H1 (cell line): ENCODE data around the gene DCTN3. TPM values are rescaled to one million over a fixed set of nuclear protein-coding genes. Genes with fewer than 3 reads are reported as not detected.
A peak's percentile ranks its signal among the peaks of the same experiment; 100 is the strongest.

Experiments
- BCL11A ChIP-seq, 2 experiments: IDR thresholded peaks; one replicate each; pipeline ENCODE4 v1.6.1; 2011; ENCODE audit warnings: low read depth in 2 of 2, low read length in 2 of 2, mild to moderate bottlenecking in 2 of 2
- BRCA1 ChIP-seq: IDR thresholded peaks from 2 replicates; pipeline ENCODE4 v1.6.1; 2012; ENCODE audit warnings: low read depth, low read length, improper control_type of control experiment
- CBX5 ChIP-seq: fragments of 300-800, 300-1000 bp; sonication (generic); IDR thresholded peaks from 2 replicates; pipeline ENCODE4 v1.7.1; 2016; ENCODE audit warnings: antibody characterized with exemption, low read length, low read depth
- CBX8 ChIP-seq: fragments of 300-800, 300-1000 bp; sonication (generic); IDR thresholded peaks from 2 replicates; pipeline ENCODE4 v1.7.1; 2016; ENCODE audit warnings: low read depth, low read length, borderline replicate concordance
- CEBPB ChIP-seq: IDR thresholded peaks from 2 replicates; pipeline ENCODE4 v1.6.1; 2012; ENCODE audit warnings: low read depth, low read length
- CHD1 ChIP-seq: IDR thresholded peaks from 2 replicates; pipeline ENCODE4 v1.6.1; 2012; ENCODE audit warnings: low read depth, low read length, improper control_type of control experiment
- CREB1 ChIP-seq: IDR thresholded peaks from 2 replicates; pipeline ENCODE4 v1.6.1; 2012; ENCODE audit warnings: inconsistent platforms
- CTBP2 ChIP-seq: IDR thresholded peaks from 2 replicates; pipeline ENCODE4 v1.7.0; 2011; ENCODE audit warnings: borderline replicate concordance, mild to moderate bottlenecking, moderate library complexity, mixed read lengths, low read length; ENCODE audit not compliant: insufficient read depth, insufficient read length
- GTF2F1 ChIP-seq: IDR thresholded peaks from 2 replicates; pipeline ENCODE4 v1.6.1; 2012; ENCODE audit warnings: low read depth, low read length, improper control_type of control experiment, borderline replicate concordance
- JUN ChIP-seq: IDR thresholded peaks from 2 replicates; pipeline ENCODE4 v1.6.1; 2011; ENCODE audit warnings: low read depth, mild to moderate bottlenecking, improper control_type of control experiment, low read length
- NANOG ChIP-seq: IDR thresholded peaks from 2 replicates; pipeline ENCODE4 v1.6.1; 2011; ENCODE audit warnings: low read length, low read depth, mild to moderate bottlenecking, inconsistent platforms; ENCODE audit not compliant: insufficient read depth, poor library complexity, severe bottlenecking
- PHF8 ChIP-seq: fragments of 200-600 bp; sonication (generic); conservative IDR thresholded peaks from 2 replicates; pipeline ENCODE4 v1.7.1; 2012; ENCODE audit warnings: low read depth, mild to moderate bottlenecking, inconsistent platforms, low read length, moderate library complexity
- POLR2A ChIP-seq, 2 experiments: IDR thresholded peaks; 1 replicate in 1 of 2; 2 replicates in 1 of 2; pipeline ENCODE4 v1.6.1; 2011; ENCODE audit warnings: low read depth in 2 of 2, low read length in 2 of 2, mild to moderate bottlenecking in 2 of 2; ENCODE audit errors: control extremely low read depth in 1 of 2
- RFX5 ChIP-seq: IDR thresholded peaks from 2 replicates; pipeline ENCODE4 v1.6.1; 2011; ENCODE audit warnings: low read depth, low read length, improper control_type of control experiment, borderline replicate concordance
- RXRA ChIP-seq: IDR thresholded peaks from 2 replicates; pipeline ENCODE4 v1.6.1; 2011; ENCODE audit warnings: low read depth, mild to moderate bottlenecking, low read length, moderate library complexity; ENCODE audit not compliant: insufficient read depth
- SIRT6 ChIP-seq: IDR thresholded peaks from one replicate; pipeline ENCODE4 v1.7.1; 2012; ENCODE audit warnings: low read length, inconsistent platforms
- SUZ12 ChIP-seq: fragments of 200-600 bp; sonication (generic); IDR thresholded peaks from 2 replicates; pipeline ENCODE4 v1.6.1; 2012; ENCODE audit warnings: mild to moderate bottlenecking, inconsistent platforms, low read length, moderate library complexity, mixed read lengths
- TBP ChIP-seq: IDR thresholded peaks from 2 replicates; pipeline ENCODE4 v1.6.1; 2011; ENCODE audit warnings: low read depth, low read length, improper control_type of control experiment
- TCF12 ChIP-seq: IDR thresholded peaks from 2 replicates; pipeline ENCODE4 v1.6.1; 2011; ENCODE audit warnings: low read depth, mild to moderate bottlenecking, low read length
- YY1 ChIP-seq: IDR thresholded peaks from 2 replicates; pipeline ENCODE4 v1.6.1; 2011; ENCODE audit warnings: low read depth, mild to moderate bottlenecking, low read length
- polyA plus RNA-seq, 7 experiments: library from polyadenylated mRNA; depleted of rRNA in 3 of 7; stranded (reverse) in 5 of 7; unstranded in 2 of 7; fragments of >200 nt in 5 of 7; fragments of 200-250 nt in 2 of 7; gene quantifications; 1 replicate in 5 of 7; 2 replicates in 1 of 7; 4 replicates in 1 of 7; pipeline versions ENCODE4 v1.2.1 to v1.2.3, GENCODE V29; 2011 to 2013; ENCODE audit warnings: missing spikeins in 2 of 7, mixed read lengths in 2 of 7
- total RNA-seq: library from RNA; stranded (reverse); fragmentation: NEBNext Ultra II Directional; extraction: Animal tissue kit (Norgen Biotek cat#: 25700); gene quantifications from 2 replicates; pipeline ENCODE4 v1.2.1, GENCODE V29; 2021
- TF ChIP-seq, protein P1 (sequence below): IDR thresholded peaks from 2 replicates; pipeline ENCODE4 v1.6.1; 2011; ENCODE audit warnings: low read length, improper control_type of control experiment
- TF ChIP-seq, protein P2 (sequence below): IDR thresholded peaks from 2 replicates; pipeline ENCODE4 v1.6.1; 2011; ENCODE audit warnings: low read depth, mild to moderate bottlenecking, low read length; ENCODE audit not compliant: insufficient read depth
- TF ChIP-seq, protein P3 (sequence below): IDR thresholded peaks from 2 replicates; pipeline ENCODE4 v1.6.1; 2012; ENCODE audit warnings: inconsistent platforms

Gene DCTN3
- total and polyA plus RNA-seq, 2 of the 8 experiments (the other 6 are each of a cell fraction or from before 2014, with no cell fraction given) = 25.6 to 39.2 TPM

DNA sequence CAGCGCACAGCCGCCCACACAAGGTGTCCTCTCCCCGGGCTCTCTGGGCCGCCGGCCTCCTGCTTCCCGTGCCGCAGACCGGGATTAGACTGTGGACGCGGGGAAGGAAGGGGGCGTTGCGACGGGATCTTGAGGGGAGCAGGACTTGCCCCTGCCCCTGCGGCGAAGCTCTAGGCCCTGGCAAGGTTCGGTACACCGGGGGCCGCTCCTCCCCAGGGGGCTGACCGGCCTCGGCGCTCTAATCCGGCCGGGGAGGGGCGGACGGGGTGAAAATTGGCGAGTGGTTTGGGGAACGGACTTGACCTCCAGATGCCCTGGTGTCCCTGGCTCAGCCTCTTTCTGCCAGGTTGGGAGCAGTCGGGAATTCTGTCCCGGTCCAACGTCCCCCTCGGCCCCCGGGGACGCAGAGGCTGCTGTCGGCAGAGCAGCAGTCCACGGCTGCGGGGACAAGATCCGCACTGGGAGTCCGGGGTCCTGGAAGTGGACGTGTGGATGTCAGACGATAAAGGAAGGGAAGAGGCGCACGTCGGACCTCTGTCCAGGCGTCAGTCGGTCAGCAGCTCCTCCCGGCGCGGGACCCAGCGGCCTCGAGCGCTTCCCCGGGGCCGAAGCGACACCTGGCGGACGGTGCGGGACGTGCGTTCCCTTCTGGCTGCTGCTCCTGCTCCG lies 28.9 kb downstream of the DCTN3 start (continued):
- no peak; the same call in 1 of the 2 replicates for TF ChIP-seq TBP
- TF ChIP-seq, protein P1, sequence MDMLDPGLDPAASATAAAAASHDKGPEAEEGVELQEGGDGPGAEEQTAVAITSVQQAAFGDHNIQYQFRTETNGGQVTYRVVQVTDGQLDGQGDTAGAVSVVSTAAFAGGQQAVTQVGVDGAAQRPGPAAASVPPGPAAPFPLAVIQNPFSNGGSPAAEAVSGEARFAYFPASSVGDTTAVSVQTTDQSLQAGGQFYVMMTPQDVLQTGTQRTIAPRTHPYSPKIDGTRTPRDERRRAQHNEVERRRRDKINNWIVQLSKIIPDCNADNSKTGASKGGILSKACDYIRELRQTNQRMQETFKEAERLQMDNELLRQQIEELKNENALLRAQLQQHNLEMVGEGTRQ = no peak
- no peak for TF ChIP-seq NANOG
- TF ChIP-seq GTF2F1 = no peak
- peak; percentile 33 for TF ChIP-seq SUZ12
- no peak for TF ChIP-seq CHD1
- no peak for TF ChIP-seq POLR2A (IDR thresholded peaks at IDR 0.05; ENCODE audit: control extremely low read depth in 1 of 2, low read depth in 2 of 2, low read length in 2 of 2)
- TF ChIP-seq, protein P2, sequence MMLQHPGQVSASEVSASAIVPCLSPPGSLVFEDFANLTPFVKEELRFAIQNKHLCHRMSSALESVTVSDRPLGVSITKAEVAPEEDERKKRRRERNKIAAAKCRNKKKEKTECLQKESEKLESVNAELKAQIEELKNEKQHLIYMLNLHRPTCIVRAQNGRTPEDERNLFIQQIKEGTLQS = no peak
- no peak for TF ChIP-seq RXRA
- no peak for TF ChIP-seq BRCA1
- no peak for TF ChIP-seq CBX5
- no peak for TF ChIP-seq BCL11A (IDR thresholded peaks at IDR 0.05; ENCODE audit: low read depth in 2 of 2, low read length in 2 of 2)
- TF ChIP-seq CTBP2 = peak; percentile 58
- TF ChIP-seq CBX8 = no peak
- no peak for TF ChIP-seq CREB1
- TF ChIP-seq TCF12 = no peak
- no peak for TF ChIP-seq YY1
- no peak for TF ChIP-seq SIRT6
- TF ChIP-seq, protein P3, sequence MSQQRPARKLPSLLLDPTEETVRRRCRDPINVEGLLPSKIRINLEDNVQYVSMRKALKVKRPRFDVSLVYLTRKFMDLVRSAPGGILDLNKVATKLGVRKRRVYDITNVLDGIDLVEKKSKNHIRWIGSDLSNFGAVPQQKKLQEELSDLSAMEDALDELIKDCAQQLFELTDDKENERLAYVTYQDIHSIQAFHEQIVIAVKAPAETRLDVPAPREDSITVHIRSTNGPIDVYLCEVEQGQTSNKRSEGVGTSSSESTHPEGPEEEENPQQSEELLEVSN = 0 out of 2 replicates have a peak, but pooled peaks have one; percentile 24
- TF ChIP-seq CEBPB = no peak
- no peak for TF ChIP-seq JUN
- TF ChIP-seq RFX5 = no peak
- TF ChIP-seq PHF8 = no peak
